ENCODE results near the gene CCDC106. TPM values are rescaled to one million over a fixed set of nuclear protein-coding genes. Genes with fewer than 3 reads are reported as not detected.

Gene CCDC106
- polyA plus RNA-seq, 1 donor (not counting 4 experiments of a cell fraction or from before 2014, with no cell fraction given) = 3.1 TPM

- DNase-seq (ENCODE audit: low read depth, low spot score) = no peak
- peak overlapping the region; percentile 90 for H3K4me2 ChIP-seq (ENCODE audit: control insufficient read depth, extremely low read depth, insufficient read depth, low read depth, low read length)
- peak overlapping the region; percentile 67 for H3K27ac ChIP-seq (ENCODE audit: control insufficient read depth, insufficient read depth, low read length)
- no peaks in the 10 kb centered on the region for H3K27me3 ChIP-seq (ENCODE audit: control insufficient read depth, extremely low read depth, insufficient read depth, low read length)
- H3K9me3 ChIP-seq (ENCODE audit: control insufficient read depth, low read depth, low read length) = no peaks in the 10 kb centered on the region
- no peaks in the 10 kb centered on the region for H3K9me1 ChIP-seq (ENCODE audit: control insufficient read depth, extremely low read depth, insufficient read depth, low read length)
- H3K4me1 ChIP-seq (ENCODE audit: control insufficient read depth, extremely low read depth, insufficient read depth, low read length) = peaks cover 32% of the 10 kb centered on the region
- H3K79me2 ChIP-seq (ENCODE audit: control insufficient read depth, insufficient read depth, low read length) = peaks cover 51% of the 10 kb centered on the region
- H3K9ac ChIP-seq (ENCODE audit: control insufficient read depth, extremely low read depth, insufficient read depth, low read length) = peak overlapping the region; percentile 88
- H3K36me3 ChIP-seq (ENCODE audit: control insufficient read depth in 2 of 2, extremely low read depth in 1 of 2, insufficient read depth in 2 of 2, low read length in 2 of 2) = peaks cover 7 to 16% of the 10 kb centered on the region in 2 experiments
- dilution Hi-C loops (cut with MboI; ENCODE audit: extremely low pct_ligation_motif_present, low sequenced_read_pairs) = no loop called here
- no peaks in the 10 kb centered on the region for H4K20me1 ChIP-seq (ENCODE audit: control insufficient read depth, extremely low read depth, insufficient read depth, low read length)
- TF ChIP-seq EZH2 (IDR thresholded peaks at IDR 0.05; ENCODE audit: low read length) = no peak
- TF ChIP-seq CTCF (optimal IDR thresholded peaks at IDR 0.05 in 1 of 3, IDR thresholded peaks at IDR 0.05 in 1 of 3, conservative IDR thresholded peaks at IDR 0.05 in 1 of 3; ENCODE audit: extremely low read depth in 1 of 3, insufficient read depth in 2 of 3, low read length in 3 of 3) = no peak
- FAIRE-seq = no peak
- peak overlapping the region; percentile 74 to 92 (median 90) for H3K4me3 ChIP-seq (ENCODE audit: control insufficient read depth in 2 of 3, extremely low read depth in 1 of 3, insufficient read depth in 2 of 3, low read depth in 1 of 3, low read length in 3 of 3)
- H2AFZ ChIP-seq (ENCODE audit: control insufficient read depth, low read length) = no peak overlapping the region
These were observed 6.4 kb upstream of the CCDC106 start for GRCh38 chr19:55641426-55642152.

- peak overlapping the region; percentile 45 for H3K27ac ChIP-seq (ENCODE audit: control insufficient read depth, insufficient read depth, low read length)
- TF ChIP-seq CTCF (optimal IDR thresholded peaks at IDR 0.05 in 1 of 3, IDR thresholded peaks at IDR 0.05 in 1 of 3, conservative IDR thresholded peaks at IDR 0.05 in 1 of 3; ENCODE audit: extremely low read depth in 1 of 3, insufficient read depth in 2 of 3, low read length in 3 of 3) (no peak), EZH2 (IDR thresholded peaks at IDR 0.05; ENCODE audit: low read length) (no peak)
- H3K9ac ChIP-seq (ENCODE audit: control insufficient read depth, extremely low read depth, insufficient read depth, low read length) = peak overlapping the region; percentile 88
- H2AFZ ChIP-seq (ENCODE audit: control insufficient read depth, low read length) = no peak overlapping the region
- H3K4me3 ChIP-seq (ENCODE audit: control insufficient read depth in 2 of 3, extremely low read depth in 1 of 3, insufficient read depth in 2 of 3, low read depth in 1 of 3, low read length in 3 of 3) = peak overlapping the region; percentile 74 to 92 (median 90)
- peaks cover 44% of the 10 kb centered on the region for H3K79me2 ChIP-seq (ENCODE audit: control insufficient read depth, insufficient read depth, low read length)
- no peaks in the 10 kb centered on the region for H3K27me3 ChIP-seq (ENCODE audit: control insufficient read depth, extremely low read depth, insufficient read depth, low read length)
- FAIRE-seq = no peak
- H3K9me1 ChIP-seq (ENCODE audit: control insufficient read depth, extremely low read depth, insufficient read depth, low read length) = no peaks in the 10 kb centered on the region
- dilution Hi-C loops (cut with MboI; ENCODE audit: extremely low pct_ligation_motif_present, low sequenced_read_pairs) = no loop called here
- peak overlapping the region; percentile 90 for H3K4me2 ChIP-seq (ENCODE audit: control insufficient read depth, extremely low read depth, insufficient read depth, low read depth, low read length)
- peaks cover 33% of the 10 kb centered on the region for H3K4me1 ChIP-seq (ENCODE audit: control insufficient read depth, extremely low read depth, insufficient read depth, low read length)
- peaks cover 8 to 16% of the 10 kb centered on the region in 2 experiments for H3K36me3 ChIP-seq (ENCODE audit: control insufficient read depth in 2 of 2, extremely low read depth in 1 of 2, insufficient read depth in 2 of 2, low read length in 2 of 2)
- no peaks in the 10 kb centered on the region for H3K9me3 ChIP-seq (ENCODE audit: control insufficient read depth, low read depth, low read length)
- no peak for DNase-seq (ENCODE audit: low read depth, low spot score)
- H4K20me1 ChIP-seq (ENCODE audit: control insufficient read depth, extremely low read depth, insufficient read depth, low read length) = no peaks in the 10 kb centered on the region
These were observed 5.6 kb upstream of the CCDC106 start for GRCh38 chr19:55642153-55643002.

Measured in keratinocyte (primary cell).